OCI-LY3 (cell line): ENCODE data around the gene ACE.

Source experiments
- H2AFZ ChIP-seq: fragments of 200-600, 300-600 bp; shearing (Covaris generic); 2 replicates; pipeline ENCODE4 v1.6.0; 2014; ENCODE audit warnings: antibody characterized with exemption, low read depth, low read length
- H3K27ac ChIP-seq: fragments of 200-600, 300-600 bp; sonication (generic); 2 replicates; pipeline ENCODE4 v1.5.1; 2014; ENCODE audit warnings: mild to moderate bottlenecking, low read length, moderate library complexity, mixed read lengths
- H3K27me3 ChIP-seq: fragments of 200-600, 300-600 bp; sonication (generic); 2 replicates; pipeline ENCODE4 v1.6.1; 2014; ENCODE audit warnings: low read depth, low read length, mixed read lengths
- H3K36me3 ChIP-seq: fragments of 200-600, 300-600 bp; sonication (generic); replicated peaks from 2 replicates; pipeline ENCODE3; 2014; ENCODE audit warnings: low read depth, low read length, mixed read lengths
- H3K4me1 ChIP-seq: fragments of 300-600, 200-600 bp; sonication (generic); 2 replicates; pipeline ENCODE4 v1.6.1; 2014; ENCODE audit warnings: low read length, mixed read lengths
- H3K4me2 ChIP-seq: fragments of 200-600, 300-600 bp; sonication (generic); 2 replicates; pipeline ENCODE4 v1.6.1; 2014; ENCODE audit warnings: low read length, mixed read lengths
- H3K4me3 ChIP-seq: fragments of 300-600, 200-600 bp; sonication (generic); 2 replicates; pipeline ENCODE4 v1.5.1; 2014; ENCODE audit warnings: antibody characterized with exemption, mild to moderate bottlenecking, low read length, moderate library complexity
- H3K79me2 ChIP-seq: fragments of 300-600, 200-600 bp; shearing (Covaris generic); 2 replicates; pipeline ENCODE4 v1.6.1; 2014; ENCODE audit warnings: mild to moderate bottlenecking, low read length, mixed read lengths
- H3K9ac ChIP-seq: fragments of 300-600, 200-600 bp; shearing (Covaris generic); 2 replicates; pipeline ENCODE4 v1.6.0; 2014; ENCODE audit warnings: mild to moderate bottlenecking, low read length, moderate library complexity
- H3K9me3 ChIP-seq: fragments of 200-600, 300-600 bp; shearing (Covaris generic); 2 replicates; pipeline ENCODE4 v1.6.1; 2014; ENCODE audit warnings: low read length, mixed read lengths; ENCODE audit not compliant: insufficient read depth
- H4K20me1 ChIP-seq: fragments of 200-600, 300-600 bp; sonication (generic); 2 replicates; pipeline ENCODE4 v1.6.1; 2016; ENCODE audit warnings: low read length, mixed read lengths; ENCODE audit not compliant: insufficient read depth
- CTCF ChIP-seq: fragments of 200-600, 300-600 bp; sonication (generic); IDR thresholded peaks from 2 replicates; pipeline ENCODE4 v1.5.1; 2014; ENCODE audit warnings: antibody characterized with exemption, low read length, low read depth
- EZH2phosphoT487 ChIP-seq: fragments of 200-600 bp; shearing (Covaris generic); IDR thresholded peaks from 2 replicates; pipeline ENCODE4 v1.6.1; 2018; ENCODE audit warnings: antibody characterized with exemption, mixed run types, low read depth

Gene ACE

GRCh38 chr17:63454915-63455314 lies 21.9 kb upstream of the ACE start:
- Histone ChIP-seq H3K36me3 (no peaks in the 10 kb centered on the region), H3K9me3 (no peaks in the 10 kb centered on the region)
- TF ChIP-seq CTCF, result no peak
- TF ChIP-seq EZH2phosphoT487, result no peak

GRCh38 chr17:63455417-63455816 lies 21.4 kb upstream of the ACE start:
- H3K27ac ChIP-seq, result no peak overlapping the region
- H3K4me3 ChIP-seq, result no peak overlapping the region
- H3K9ac ChIP-seq, result no peak overlapping the region
- no peaks in the 10 kb centered on the region for H3K27me3 ChIP-seq
- H3K9me3 ChIP-seq, result no peaks in the 10 kb centered on the region
- H2AFZ ChIP-seq, result no peak overlapping the region
- TF ChIP-seq CTCF (no peak), EZH2phosphoT487 (no peak)
- no peaks in the 10 kb centered on the region for H4K20me1 ChIP-seq
- H3K4me1 ChIP-seq, result peaks cover 10% of the 10 kb centered on the region
- H3K36me3 ChIP-seq, result no peaks in the 10 kb centered on the region
- H3K79me2 ChIP-seq, result no peaks in the 10 kb centered on the region
- H3K4me2 ChIP-seq, result no peak overlapping the region

More at GRCh38 chr17:63454915-63455314, 21.9 kb upstream of the ACE start:
- H3K9ac ChIP-seq, result no peak overlapping the region
- no peak overlapping the region for H2AFZ ChIP-seq
- no peaks in the 10 kb centered on the region for H3K27me3 ChIP-seq
- no peaks in the 10 kb centered on the region for H3K79me2 ChIP-seq
- H3K4me2 ChIP-seq, result no peak overlapping the region
- H3K4me1 ChIP-seq, result peaks cover 9% of the 10 kb centered on the region
- no peaks in the 10 kb centered on the region for H4K20me1 ChIP-seq
- no peak overlapping the region for H3K4me3 ChIP-seq
- H3K27ac ChIP-seq, result no peak overlapping the region

GRCh38 chr17:63458478-63458877 lies 18.4 kb upstream of the ACE start:
- Histone ChIP-seq H4K20me1 (no peaks in the 10 kb centered on the region), H3K9me3 (no peaks in the 10 kb centered on the region), H3K36me3 (no peaks in the 10 kb centered on the region), H3K27me3 (no peaks in the 10 kb centered on the region), H3K4me1 (peaks cover 27% of the 10 kb centered on the region), H2AFZ (no peak overlapping the region), H3K79me2 (no peaks in the 10 kb centered on the region), H3K9ac (no peak overlapping the region), H3K4me2 (peak overlapping the region; percentile 6; the same call in 1 of the 2 replicates), H3K27ac (no peak overlapping the region), H3K4me3 (no peak overlapping the region)
- TF ChIP-seq CTCF, result no peak
- TF ChIP-seq EZH2phosphoT487, result no peak

- no peaks in the 10 kb centered on the region for H4K20me1 ChIP-seq
- H3K27me3 ChIP-seq, result no peaks in the 10 kb centered on the region
- TF ChIP-seq EZH2phosphoT487, result no peak
- no peak for TF ChIP-seq CTCF
- no peak overlapping the region for H3K4me2 ChIP-seq
- H3K4me1 ChIP-seq, result peaks cover 37% of the 10 kb centered on the region
- H3K79me2 ChIP-seq, result no peaks in the 10 kb centered on the region
- no peak overlapping the region for H2AFZ ChIP-seq
- H3K9me3 ChIP-seq, result no peaks in the 10 kb centered on the region
- no peaks in the 10 kb centered on the region for H3K36me3 ChIP-seq
- H3K9ac ChIP-seq, result no peak overlapping the region
- H3K27ac ChIP-seq, result no peak overlapping the region
- H3K4me3 ChIP-seq, result no peak overlapping the region
These were observed 16.8 kb upstream of the ACE start for GRCh38 chr17:63460018-63460417.
